Calu3 (cell line): ENCODE data around the gene TNIK. TPM values are rescaled to one million over a fixed set of nuclear protein-coding genes. Genes with fewer than 3 reads are reported as not detected.

Source experiments
- BruUV-seq: library from RNA; stranded (reverse); fragments of 400-500 nt; replicated peaks from 2 replicates; lab custom pipeline; 2021; lab: Mats Ljungman, UMichigan
- CTCF ChIA-PET: fragments of 300-600 bp; sonication (Branson Sonifier 250); formaldehyde crosslinking; loops from one replicate; lab custom pipeline; 2022; ENCODE audit warnings: antibody characterized with exemption; lab: Charles Lee
- DNase-seq: peaks from one replicate; pipeline ENCODE4 v3.0.0; 2022
- H3K27ac Mint-ChIP-seq: one replicate; pipeline ENCODE4 v1.8.0; 2022; ENCODE audit warnings: mixed read lengths; ENCODE audit not compliant: unreplicated experiment
- H3K27me3 Mint-ChIP-seq: one replicate; pipeline ENCODE4 v1.8.0; 2022; ENCODE audit warnings: mixed read lengths; ENCODE audit not compliant: unreplicated experiment
- H3K36me3 Mint-ChIP-seq: one replicate; pipeline ENCODE4 v1.8.0; 2022; ENCODE audit warnings: mild to moderate bottlenecking, moderate library complexity, mixed read lengths; ENCODE audit not compliant: insufficient read depth, unreplicated experiment
- H3K4me1 Mint-ChIP-seq: one replicate; pipeline ENCODE4 v1.8.0; 2022; ENCODE audit warnings: mild to moderate bottlenecking, low read depth, mixed read lengths; ENCODE audit not compliant: unreplicated experiment
- H3K4me3 Mint-ChIP-seq: one replicate; pipeline ENCODE4 v1.8.0; 2022; ENCODE audit warnings: mild to moderate bottlenecking, low read depth, moderate library complexity, mixed read lengths; ENCODE audit not compliant: unreplicated experiment
- H3K9me3 Mint-ChIP-seq: one replicate; pipeline ENCODE4 v1.8.0; 2022; ENCODE audit warnings: low read depth, mixed read lengths; ENCODE audit not compliant: unreplicated experiment
- intact Hi-C: fragments of 100-400 bp; cut with micrococcal nuclease; formaldehyde crosslinking; loops from one replicate; pipeline ENCODE4 v1.10.0; 2022; ENCODE audit not compliant: unreplicated experiment
- total RNA-seq: library from RNA; stranded (reverse); gene quantifications from 2 replicates; pipeline ENCODE4 v1.2.3, GENCODE V29; 2022
- TF ChIP-seq, protein P1 (sequence below): fragments of 200-600 bp; IDR thresholded peaks from one replicate; pipeline ENCODE4 v1.8.0; 2022; ENCODE audit warnings: antibody characterized with exemption; ENCODE audit not compliant: unreplicated experiment

Gene TNIK
- total RNA-seq, 1 experiment from 2014 or later, result 19.7 TPM

GRCh38 chr3:171066206-171066605 lies 394.0 kb downstream of the TNIK start:
- CTCF ChIA-PET, result interaction anchor here (0.7 to 1.4 kb wide), 2 partner anchors 11 to 79 kb away, joined by 3 to 8 read pairs; no protein-coding TSS in a partner anchor

GRCh38 chr3:171065732-171066131 lies 394.5 kb downstream of the TNIK start:
- Mint-ChIP-seq H3K4me1 (no peaks in the 10 kb centered on the region), H3K27me3 (no peaks in the 10 kb centered on the region), H3K36me3 (no peaks in the 10 kb centered on the region), H3K4me3 (no peak overlapping the region), H3K27ac (no peak overlapping the region), H3K9me3 (peaks cover 2% of the 10 kb centered on the region)
- DNase-seq, result no peak
- no TSS peak for BruUV-seq
- TF ChIP-seq, protein P1, sequence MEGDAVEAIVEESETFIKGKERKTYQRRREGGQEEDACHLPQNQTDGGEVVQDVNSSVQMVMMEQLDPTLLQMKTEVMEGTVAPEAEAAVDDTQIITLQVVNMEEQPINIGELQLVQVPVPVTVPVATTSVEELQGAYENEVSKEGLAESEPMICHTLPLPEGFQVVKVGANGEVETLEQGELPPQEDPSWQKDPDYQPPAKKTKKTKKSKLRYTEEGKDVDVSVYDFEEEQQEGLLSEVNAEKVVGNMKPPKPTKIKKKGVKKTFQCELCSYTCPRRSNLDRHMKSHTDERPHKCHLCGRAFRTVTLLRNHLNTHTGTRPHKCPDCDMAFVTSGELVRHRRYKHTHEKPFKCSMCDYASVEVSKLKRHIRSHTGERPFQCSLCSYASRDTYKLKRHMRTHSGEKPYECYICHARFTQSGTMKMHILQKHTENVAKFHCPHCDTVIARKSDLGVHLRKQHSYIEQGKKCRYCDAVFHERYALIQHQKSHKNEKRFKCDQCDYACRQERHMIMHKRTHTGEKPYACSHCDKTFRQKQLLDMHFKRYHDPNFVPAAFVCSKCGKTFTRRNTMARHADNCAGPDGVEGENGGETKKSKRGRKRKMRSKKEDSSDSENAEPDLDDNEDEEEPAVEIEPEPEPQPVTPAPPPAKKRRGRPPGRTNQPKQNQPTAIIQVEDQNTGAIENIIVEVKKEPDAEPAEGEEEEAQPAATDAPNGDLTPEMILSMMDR, result no peak
- CTCF ChIA-PET, result interaction anchor here (0.7 to 1.4 kb wide), 2 partner anchors 12 to 79 kb away, joined by 3 to 8 read pairs; no protein-coding TSS in a partner anchor
- intact Hi-C loops, result no loop called here

More at GRCh38 chr3:171066206-171066605, 394.0 kb downstream of the TNIK start:
- BruUV-seq, result no TSS peak
- H3K27ac Mint-ChIP-seq, result no peak overlapping the region
- no peak for DNase-seq
- intact Hi-C loops, result no loop called here
- TF ChIP-seq, protein P1, result no peak
- H3K36me3 Mint-ChIP-seq, result no peaks in the 10 kb centered on the region
- H3K4me1 Mint-ChIP-seq, result no peaks in the 10 kb centered on the region
- no peaks in the 10 kb centered on the region for H3K27me3 Mint-ChIP-seq
- peaks cover 2% of the 10 kb centered on the region for H3K9me3 Mint-ChIP-seq
- no peak overlapping the region for H3K4me3 Mint-ChIP-seq

GRCh38 chr3:171064461-171064860 lies 395.7 kb downstream of the TNIK start:
- H3K27me3 Mint-ChIP-seq, result no peaks in the 10 kb centered on the region
- H3K4me1 Mint-ChIP-seq, result no peaks in the 10 kb centered on the region
- TF ChIP-seq, protein P1, result no peak
- DNase-seq, result no peak
- no peak overlapping the region for H3K27ac Mint-ChIP-seq
- no peak overlapping the region for H3K4me3 Mint-ChIP-seq
- BruUV-seq, result no TSS peak
- H3K36me3 Mint-ChIP-seq, result no peaks in the 10 kb centered on the region
- CTCF ChIA-PET, result no interaction called here
- no peaks in the 10 kb centered on the region for H3K9me3 Mint-ChIP-seq
- intact Hi-C loops, result no loop called here

- intact Hi-C loops, result no loop called here
- Mint-ChIP-seq H3K4me3 (no peak overlapping the region), H3K36me3 (no peaks in the 10 kb centered on the region), H3K27ac (no peak overlapping the region), H3K9me3 (no peaks in the 10 kb centered on the region), H3K4me1 (no peaks in the 10 kb centered on the region), H3K27me3 (no peaks in the 10 kb centered on the region)
- TF ChIP-seq, protein P1, result no peak
- CTCF ChIA-PET, result no interaction called here
- BruUV-seq, result no TSS peak
- DNase-seq, result no peak
These were observed 398.5 kb downstream of the TNIK start for GRCh38 chr3:171061749-171062148.
